GM23338 (cell line): Measurements from ENCODE around the gene LRP10.

Experiments used
- CTCF ChIP-seq, 2 experiments: fragments of 200-600 bp in 1 of 2; sonication (generic) in 1 of 2; conservative IDR thresholded peaks; 2 replicates each; pipeline versions ENCODE4 v1.5.1 to v1.6.1; 2016 to 2017; ENCODE audit warnings: antibody characterized with exemption in 2 of 2, low read depth in 2 of 2, mild to moderate bottlenecking in 2 of 2, moderate library complexity in 1 of 2
- EZH2 ChIP-seq: fragments of 200-600 bp; sonication (generic); IDR thresholded peaks from one replicate; pipeline ENCODE4 v1.8.0; 2017; ENCODE audit warnings: antibody characterized with exemption, mild to moderate bottlenecking, low read depth; ENCODE audit not compliant: unreplicated experiment
- EZH2phosphoT487 ChIP-seq: fragments of 200-600 bp; sonication (generic); IDR thresholded peaks from one replicate; pipeline ENCODE4 v1.8.1; 2018; ENCODE audit warnings: antibody characterized with exemption; ENCODE audit not compliant: unreplicated experiment
- JUNB ChIP-seq: IDR thresholded peaks from one replicate; pipeline ENCODE4 v1.6.1; 2016; ENCODE audit warnings: antibody characterized with exemption; ENCODE audit not compliant: unreplicated experiment
- POLR2AphosphoS5 ChIP-seq: IDR thresholded peaks from 2 replicates; pipeline ENCODE4 v1.6.1; 2016; ENCODE audit warnings: antibody characterized with exemption, low read depth
- REST ChIP-seq: IDR thresholded peaks from one replicate; pipeline ENCODE4 v1.6.1; 2018; ENCODE audit warnings: antibody characterized with exemption; ENCODE audit not compliant: unreplicated experiment
- STAT1 ChIP-seq: IDR thresholded peaks from one replicate; pipeline ENCODE4 v1.6.1; 2016; ENCODE audit warnings: antibody characterized with exemption; ENCODE audit not compliant: unreplicated experiment
- ZNF114 ChIP-seq: fragments of 250-450 bp; sonication (Bioruptor Pico); IDR thresholded peaks from 2 replicates; pipeline ENCODE4 v1.5.0; 2020; ENCODE audit warnings: mild to moderate bottlenecking, moderate library complexity
- ZNF331 ChIP-seq: fragments of 250-450 bp; sonication (Bioruptor Pico); IDR thresholded peaks from 2 replicates; pipeline ENCODE4 v1.5.0; 2020; ENCODE audit warnings: low read depth, mild to moderate bottlenecking, moderate library complexity

- TF ChIP-seq CTCF (conservative IDR thresholded peaks at IDR 0.05; ENCODE audit: low read depth in 2 of 2) (no peak), REST (no peak), EZH2 (no peak), STAT1 (no peak), JUNB (no peak), EZH2phosphoT487 (no peak), ZNF114 (CRISPR knock-in tag) (no peak), ZNF331 (CRISPR knock-in tag) (no peak), POLR2AphosphoS5 (no peak)
Measured at GRCh38 chr14:22908601-22909000, 37.1 kb downstream of the LRP10 start.
